Kasumi-1 (cell line): Measurements from ENCODE around the gene NLRP9.

Experiments
- DNase-seq, 2 experiments: peaks; one replicate each; lab custom pipeline; 2025; lab: John Stamatoyannopoulos, UW

NLRP9 gene

DNA sequence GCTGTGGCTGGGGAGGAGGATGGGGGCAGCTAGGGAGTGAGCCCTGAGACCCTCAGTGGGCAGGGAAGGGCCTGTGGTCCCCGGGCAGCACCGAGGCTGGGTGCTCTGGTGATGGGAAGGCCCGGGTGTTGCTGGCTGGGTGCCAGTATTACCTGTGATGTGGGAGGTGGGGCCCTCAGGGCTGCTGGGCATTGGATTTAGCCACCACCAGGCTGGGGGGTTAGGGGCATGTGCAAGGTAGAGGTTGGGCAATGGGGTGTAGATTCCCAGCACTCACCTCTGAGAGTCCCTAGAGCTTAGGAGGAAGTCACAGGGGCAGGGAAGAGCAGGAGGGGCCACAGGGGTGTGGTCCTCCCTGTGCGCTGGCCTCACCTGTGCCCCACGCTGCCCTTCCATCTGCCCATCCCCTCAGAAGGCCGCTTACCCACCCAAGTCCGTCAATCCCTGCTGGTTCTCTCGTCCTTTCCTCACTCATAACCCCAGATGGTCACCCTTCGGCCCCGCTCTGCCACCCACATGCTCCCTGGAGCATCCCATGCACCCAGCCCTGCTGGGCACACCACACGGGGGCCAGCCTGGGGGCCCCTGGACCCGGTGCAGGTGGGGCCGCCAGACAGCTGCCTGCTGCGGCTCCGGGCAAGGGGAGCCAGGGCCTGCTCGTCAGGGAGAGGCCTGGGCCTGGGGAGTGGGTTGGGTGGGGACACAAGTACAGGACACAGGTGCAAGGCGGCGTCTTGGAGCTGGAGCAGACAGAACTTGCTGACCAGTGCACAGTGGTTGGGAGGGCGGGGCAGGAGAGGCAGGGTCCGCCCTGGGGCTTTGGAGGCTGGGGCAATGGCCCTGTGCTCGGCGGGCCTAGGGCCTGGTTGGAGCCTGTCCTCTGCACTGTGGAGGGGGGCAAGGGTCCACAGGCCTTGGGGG lies 50.7 kb downstream of the NLRP9 start:
- DNase-seq, result no peak

DNA sequence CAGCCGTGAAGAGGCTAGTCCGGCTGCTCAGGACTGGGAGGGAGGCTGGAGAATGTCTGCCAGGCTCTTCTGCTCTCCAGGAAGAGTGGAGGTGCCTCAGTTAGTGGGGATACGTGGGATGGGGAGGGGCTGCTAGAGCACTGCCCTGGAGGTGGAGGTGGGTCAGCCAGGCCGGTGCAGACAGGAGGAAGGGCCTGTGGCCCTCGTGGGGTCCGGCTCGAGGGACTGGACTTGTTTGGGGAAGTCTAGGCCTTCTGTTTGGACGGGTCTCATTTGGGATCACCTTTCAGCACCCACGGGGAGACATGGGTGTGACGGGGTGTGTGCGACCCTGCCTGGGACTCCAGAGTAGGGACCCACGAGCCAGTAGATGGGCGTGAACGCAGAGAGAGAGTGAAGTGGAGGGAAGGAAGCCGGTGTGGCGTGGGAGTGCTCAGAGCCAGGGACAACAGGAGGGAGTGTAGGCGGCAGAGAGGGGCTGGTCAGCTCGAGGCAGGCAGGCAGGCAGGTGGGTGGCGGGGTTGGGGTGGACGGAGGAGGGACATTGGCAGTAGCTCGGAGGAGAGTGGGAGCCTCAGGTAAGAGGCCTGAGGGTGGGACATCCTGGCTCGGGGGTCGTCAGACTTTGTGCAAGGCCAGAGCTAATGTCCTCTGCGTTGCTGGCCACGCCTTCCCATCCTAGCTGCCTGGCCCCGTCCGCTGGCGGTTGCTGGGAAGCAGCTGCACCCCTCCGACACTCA lies 51.7 kb downstream of the NLRP9 start:
- DNase-seq, result no peak

DNA sequence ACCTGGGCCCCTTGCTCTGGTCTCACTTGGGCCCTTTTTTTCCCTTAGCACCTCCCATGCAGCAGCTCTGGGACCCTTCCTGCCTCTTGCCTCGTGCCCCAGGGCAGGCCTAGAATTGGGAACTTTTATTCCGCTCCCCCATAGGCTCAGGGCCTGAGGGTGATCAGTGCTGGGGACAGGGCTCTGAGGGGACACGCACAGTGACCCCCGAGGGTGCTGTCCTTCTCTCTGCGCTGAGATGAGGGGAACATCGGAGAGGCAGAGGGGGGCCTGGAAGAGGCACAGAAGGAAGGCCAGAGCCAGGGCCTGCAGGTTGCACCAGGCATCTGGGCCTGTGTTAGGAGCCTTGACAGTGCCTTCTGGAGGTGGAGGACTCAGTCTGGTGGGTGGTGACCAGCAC lies 52.4 kb downstream of the NLRP9 start:
- no peak for DNase-seq

DNA sequence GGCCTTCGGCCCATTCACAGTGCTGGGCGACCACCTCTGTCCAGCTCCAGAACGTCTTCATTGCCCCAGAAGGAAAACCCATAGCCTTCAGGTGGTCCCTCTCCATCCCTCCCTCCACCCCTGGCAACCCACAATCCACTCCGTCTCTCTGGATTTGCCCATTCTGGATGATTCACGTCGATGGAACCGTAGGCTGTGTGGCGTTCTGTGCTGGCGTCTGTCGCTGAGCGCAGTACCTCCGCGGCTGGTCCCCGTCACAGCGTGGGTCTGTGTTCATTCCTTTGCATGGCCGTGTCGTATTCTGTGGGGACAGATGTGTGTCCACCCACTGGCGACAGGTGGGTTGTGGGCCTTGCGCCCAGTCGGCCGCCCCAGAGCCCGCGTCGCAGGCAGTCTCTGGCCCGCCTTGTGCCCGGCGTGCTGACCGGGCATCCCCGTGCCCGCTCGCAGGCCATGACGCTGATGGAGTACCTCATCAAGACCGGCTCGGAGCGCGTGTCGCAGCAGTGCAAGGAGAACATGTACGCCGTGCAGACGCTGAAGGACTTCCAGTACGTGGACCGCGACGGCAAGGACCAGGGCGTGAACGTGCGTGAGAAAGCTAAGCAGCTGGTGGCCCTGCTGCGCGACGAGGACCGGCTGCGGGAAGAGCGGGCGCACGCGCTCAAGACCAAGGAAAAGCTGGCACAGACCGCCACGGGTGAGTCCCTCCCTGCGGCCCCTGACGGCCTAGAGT lies 53.1 kb downstream of the NLRP9 start:
- DNase-seq, result no peak

DNA sequence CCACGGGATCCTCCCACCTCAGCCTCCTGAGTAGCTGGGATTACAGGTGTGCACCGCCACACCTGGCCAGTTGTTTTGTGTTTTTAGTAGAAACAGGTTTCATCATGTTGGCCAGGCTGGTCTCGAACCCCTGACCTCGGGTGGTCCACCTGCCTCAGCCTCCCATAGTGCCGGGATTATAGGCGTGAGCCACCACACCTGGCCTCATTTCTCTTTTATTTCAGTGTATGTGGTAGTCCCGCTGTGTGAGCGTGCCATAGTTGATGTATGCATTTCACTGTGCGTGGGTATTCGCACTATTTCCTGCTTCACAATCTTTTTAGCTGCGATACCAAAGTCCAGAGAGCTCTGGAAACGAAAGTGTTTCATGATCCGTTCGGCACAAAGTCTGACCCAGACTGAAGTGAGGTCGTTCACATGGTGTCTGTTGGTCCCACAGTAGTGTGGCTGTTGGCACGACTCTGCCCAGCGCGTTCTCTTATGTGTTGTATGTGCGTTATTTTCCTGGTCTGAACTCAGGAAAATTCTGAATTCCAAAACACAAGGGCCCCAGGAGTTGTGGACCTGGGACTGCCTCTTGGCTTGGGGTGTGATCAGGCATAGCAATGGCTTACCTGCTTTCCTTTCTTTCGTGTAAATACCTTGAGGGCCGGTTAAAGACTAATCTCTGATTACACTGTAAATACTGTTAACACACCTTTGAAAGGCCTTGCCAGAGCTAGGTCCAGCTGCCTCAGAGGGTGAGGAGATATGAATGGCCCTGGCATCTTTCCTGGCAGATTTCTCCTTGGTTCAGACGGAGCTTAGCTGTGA lies 54.5 kb downstream of the NLRP9 start:
- no peak for DNase-seq

DNA sequence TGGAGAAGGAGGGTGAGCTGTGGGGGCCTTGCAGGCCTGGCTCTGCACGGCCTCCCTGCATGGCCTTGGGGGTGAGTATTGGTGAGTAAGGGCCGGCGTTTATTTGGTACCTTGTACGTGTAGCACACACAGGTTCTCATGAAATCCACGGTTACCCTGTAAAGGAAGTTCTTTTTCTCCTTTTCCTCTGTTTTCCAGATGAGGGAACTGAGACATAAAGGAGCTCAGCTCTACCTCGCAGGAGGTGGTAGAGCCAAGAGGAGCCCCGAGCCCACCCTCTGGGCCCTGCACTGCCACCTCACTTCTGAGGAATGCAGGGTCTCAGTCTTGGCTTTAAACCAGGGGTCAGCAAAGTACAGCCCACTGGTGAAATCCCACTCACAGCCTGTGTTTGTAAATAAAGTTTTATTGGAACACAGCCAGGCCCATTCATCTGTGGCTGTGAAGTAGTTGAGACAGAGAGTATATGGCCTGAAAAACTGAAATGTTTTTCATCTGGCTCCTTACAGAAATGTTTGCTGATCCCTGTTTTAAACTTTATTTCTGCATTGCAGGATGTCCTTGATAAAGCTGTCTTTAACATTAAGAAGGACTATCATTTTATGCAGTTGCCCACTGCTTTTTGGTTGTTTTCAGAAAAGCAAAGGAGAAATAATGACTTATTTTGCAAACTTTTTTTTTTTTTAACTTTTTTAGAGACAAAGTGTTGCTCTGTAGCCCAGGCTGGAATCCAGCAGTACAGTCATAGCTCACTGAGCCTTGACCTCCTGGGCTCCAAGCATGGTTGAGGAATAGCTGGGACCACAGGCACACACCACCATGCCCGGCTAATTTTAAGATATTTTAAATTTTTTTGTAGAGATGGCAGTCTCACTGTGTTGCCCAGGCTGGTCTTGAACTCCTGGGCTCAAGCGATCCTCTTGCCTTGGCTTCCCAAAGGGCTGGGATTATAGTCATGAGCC lies 56.8 kb downstream of the NLRP9 start:
- DNase-seq, result no peak

DNA sequence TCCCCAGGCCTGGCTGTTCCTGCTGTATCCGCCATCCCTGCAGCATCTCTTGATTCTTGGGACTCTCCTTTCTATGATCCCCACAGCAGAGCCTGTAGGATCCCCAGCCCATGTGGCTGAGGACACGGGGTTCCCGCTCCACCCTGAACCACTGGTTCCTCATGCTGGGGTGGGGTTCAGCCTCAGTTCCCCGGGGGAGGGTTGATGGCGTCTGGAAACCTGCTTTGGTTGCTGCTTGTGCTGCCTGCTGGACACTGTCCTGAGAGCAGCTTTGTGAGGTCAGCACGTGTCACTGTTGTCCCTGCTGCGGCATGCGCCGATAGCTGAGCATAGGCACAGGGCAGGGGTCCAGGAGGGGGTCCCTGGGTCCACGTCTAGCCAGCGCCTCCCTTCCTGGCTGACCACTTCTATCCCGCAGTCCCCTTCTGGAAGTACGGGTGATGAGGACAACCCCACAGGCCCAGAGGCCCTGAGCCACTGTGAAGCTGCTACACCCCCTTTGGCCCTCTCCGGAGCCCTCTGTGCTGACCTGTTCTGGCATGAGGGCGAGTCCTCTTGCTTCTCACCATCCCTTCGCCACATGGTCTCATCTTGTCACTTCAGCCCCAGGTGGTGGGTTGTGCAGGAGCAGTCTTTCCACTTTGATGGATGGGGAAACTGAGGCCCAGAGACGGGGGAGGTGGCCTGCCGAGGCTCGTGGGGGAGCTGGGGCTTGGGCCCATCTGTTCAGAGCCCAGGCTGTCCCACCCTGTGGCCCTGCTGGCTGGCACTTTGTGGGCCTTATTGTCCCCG lies 57.7 kb downstream of the NLRP9 start:
- DNase-seq, result no peak

DNA sequence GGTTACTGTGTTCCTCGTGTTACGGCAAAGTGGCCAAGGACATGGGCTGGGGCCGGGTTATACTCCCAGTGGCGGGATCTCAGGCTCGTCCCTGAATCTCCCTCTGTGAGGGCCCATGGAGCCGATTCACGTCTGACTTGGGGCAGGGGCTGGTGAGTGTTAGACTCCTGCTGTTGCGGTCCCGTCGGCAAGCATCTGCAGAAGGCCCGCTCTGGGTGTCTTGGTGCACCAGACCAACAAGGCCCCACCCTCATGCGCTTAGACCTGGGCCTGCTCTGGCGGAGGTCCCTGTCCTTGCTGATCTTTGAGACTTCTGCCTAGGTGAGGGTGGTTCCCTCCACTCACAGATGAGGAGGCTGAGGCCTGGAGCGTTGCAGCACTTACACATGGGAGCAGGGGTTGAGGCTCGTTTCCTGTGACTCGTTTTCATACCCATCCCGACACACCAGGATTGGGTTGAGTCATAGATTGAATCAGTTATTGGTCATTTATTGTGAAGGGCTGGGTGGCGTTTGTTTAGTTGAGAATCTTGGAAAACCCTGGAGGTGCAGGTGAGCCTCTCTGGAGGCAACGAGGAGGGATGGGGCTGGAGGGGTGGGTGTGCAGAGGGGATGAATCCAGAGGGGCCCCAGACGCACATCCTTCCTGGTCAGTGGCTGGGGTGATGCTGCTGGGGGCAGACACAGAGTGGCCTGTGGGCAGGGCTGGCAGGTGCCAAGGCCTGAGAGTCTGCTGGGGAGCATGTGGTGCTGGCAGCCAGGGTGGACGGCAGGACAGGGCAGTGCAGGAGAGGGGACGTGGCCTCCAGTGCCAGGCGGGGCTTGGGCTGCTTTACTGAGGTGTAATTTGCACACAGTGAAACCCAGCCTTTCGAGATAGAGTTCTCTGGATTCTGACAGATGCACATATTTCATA lies 58.6 kb downstream of the NLRP9 start:
- DNase-seq, result no peak

DNA sequence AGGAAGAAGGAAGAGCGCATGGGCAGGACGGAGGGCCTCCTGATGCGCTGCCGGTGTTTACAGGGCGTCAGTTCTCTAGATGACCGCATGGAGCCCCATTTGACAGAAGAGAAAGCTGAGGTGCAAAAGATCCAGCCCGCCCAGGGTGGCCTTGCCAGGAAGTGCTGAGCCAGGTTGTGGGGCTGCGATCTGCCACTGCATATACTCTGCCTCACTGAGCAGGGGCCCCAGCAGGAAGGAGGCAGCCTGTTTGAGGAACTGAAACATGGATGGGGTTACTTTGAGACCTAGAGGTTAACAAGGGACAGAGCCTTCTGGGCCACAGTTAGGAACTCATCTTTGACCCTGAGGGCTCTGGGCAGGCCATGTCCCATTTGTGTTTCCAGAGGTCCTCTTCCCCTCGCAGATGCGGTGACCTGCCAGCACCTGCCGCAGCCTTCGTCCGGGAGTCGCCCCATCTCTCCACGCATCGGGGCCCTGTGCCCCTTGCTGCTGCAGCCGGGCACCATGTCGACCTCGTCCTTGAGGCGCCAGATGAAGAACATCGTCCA lies 60.0 kb downstream of the NLRP9 start:
- DNase-seq, result peak; percentile 50 to 63

DNA sequence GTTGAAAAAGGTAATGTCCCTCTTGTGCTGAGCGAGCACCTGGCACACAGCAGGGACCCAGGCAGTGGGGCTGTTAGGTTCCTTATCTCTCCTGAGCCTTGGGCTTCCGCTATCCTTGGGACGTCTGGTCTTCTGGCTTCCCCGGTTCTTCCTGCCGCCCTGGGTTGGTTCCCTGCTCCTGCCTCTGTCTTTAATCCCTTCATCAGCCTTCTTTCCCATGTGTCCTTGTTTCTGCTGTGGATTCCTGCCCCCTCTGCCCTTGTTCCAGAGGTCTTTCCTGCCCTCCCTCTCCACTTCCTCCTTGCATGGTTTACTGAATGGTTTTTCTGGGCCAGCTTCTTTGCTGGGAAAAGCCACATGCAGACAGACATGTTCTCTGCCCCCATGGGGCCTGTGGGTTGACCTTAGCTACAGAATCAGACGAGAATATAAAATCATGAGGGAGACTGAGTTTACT lies 60.6 kb downstream of the NLRP9 start:
- DNase-seq, result no peak

DNA sequence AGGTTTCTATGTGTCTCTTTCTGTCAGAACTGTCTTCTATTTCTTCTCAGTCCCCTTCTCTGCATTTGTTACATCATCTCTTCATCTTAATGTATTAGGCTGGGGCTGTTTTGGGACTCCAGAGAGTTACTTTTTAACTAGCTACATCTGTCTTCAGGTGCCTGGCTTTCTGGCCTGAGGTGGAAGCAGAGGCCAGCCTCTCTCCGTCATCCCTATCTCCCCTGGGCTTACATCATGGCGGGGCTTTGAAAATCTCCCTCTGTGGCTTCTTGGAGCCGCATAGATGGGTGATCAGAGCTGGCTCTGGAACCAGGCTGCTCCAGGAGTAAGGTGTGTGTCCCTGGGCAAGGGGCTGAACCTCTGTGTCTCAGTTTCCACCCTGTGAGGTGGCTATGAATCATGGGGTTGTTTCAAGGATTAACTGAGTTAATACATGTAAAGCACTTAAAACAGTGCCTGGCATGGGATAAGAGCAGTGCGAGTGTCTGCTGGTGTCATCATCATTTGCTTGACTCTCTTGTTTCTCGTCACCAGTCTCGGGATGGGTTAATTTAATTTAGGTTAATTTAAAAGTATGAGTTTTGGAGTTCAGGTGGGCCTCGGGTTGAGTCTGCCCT lies 61.2 kb downstream of the NLRP9 start:
- no peak for DNase-seq

DNA sequence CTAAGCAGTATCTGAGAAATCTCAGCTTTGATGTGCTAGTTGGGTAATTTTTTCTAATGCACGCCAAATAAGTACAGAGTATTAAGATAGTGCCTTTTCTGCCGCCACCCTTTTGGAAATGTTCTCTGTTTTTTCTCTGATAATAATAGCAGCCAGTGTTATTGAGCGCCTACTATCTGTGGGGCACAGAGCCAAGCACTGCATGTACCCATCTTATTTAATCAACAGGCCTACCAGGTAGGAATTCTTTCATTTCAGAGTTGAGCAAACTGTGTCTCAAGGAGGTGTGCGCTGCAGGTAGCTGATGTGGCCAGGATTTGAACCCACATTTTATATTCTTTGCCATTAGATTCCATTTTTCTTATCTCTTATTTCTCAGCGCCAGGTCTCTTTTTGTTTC lies 61.8 kb downstream of the NLRP9 start:
- no peak for DNase-seq

DNA sequence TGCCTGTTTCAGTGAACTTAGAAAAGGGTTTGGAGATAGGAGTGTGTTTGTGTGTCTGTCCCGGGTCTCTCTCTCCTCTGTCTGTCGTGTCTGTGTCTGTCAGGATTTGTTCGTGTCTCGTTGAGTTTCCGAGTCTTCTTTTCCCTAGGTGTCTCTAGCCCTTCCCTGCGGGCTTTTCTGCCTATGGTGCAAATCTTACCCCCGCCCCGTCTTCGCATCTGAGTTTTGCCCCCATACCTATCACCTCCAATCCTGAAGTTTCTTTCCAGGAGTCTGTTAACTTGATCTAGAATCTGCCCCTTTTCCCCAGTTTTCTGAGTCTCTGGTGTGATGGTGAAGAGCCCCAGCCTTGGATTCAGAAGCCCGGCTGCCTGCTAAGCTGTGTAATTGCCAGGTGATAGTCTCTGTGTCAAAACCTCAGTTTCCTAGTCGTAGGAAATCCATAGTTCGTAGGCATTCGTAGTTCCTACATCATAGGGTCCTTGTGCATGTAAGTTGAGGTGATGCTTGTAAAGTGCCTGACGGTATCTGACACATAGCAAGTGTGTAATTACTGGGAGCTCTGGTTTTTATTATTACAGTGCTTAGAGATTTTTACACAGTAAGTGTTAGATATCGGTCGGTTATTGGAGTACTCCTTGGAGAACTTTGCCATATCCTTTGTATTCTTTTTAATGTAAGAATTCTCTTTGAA lies 62.4 kb downstream of the NLRP9 start:
- DNase-seq, result no peak

DNA sequence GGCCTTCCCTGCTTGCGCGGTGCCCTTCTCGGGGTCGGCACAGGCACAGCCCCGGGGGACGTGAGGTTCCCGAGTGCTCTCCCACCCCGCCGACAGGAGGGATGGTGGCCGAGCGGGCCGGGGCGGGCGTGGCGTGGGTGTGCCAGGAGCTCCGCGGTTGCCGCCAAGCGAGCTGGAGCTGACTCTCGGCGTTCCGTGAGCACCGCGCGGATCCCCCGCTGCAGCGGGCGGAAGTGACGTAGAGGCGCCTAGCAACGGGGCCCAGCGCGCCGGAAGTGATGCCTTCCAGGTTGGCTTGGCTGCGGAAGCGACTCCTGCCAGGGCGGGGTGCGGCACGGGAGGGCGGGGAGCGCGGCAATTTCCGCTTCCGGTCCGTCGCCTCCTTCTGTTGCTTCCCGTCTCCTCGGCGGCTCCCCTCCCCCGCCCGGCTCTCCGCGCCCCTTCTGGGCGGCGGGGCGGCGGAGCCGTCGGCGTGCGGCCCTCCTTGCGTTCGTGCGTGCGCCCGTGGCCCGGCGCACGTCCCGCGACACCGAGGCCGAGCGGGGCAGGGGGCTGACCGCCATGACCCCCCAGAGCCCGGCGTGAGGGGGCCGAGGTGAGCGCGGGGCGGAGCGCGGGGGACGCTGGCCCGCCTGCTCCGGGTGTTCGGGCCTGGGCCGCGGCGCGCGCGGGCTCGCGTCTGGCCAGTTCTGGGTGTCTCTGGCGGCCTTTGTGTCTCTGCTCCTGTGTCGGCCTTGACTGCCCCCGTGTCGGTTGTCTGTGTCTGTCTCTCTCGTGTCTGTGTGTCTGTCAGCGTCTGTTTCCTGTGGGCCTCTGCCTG lies 63.2 kb downstream of the NLRP9 start, which contains the start of gene EPN1:
EPN1 (plus strand) TSS at position 386 of the 820 bp plus-strand sequence. CDS start 3,402 bp downstream, outside the sequence.
- peak; percentile 91 to 93 for DNase-seq

DNA sequence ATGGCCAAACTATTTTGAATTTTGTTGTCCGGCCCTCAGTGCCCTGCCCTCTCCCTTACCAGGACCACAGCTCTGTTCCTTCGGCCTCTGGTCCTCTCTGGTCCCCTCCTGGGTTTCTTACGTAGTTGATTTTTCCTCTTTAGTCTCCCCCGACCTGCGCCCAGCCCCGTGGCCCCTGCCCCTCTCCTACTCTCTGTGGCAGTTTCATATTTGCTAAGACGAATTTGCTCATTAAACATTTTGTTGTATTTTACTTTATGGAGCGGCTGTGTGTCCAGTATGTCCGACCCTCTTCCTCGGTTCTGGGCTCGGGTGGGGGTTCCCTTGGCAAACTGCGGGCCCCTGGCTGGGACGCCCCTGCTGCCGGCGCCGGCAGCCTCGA lies 63.8 kb downstream of the NLRP9 start:
- no peak for DNase-seq

DNA sequence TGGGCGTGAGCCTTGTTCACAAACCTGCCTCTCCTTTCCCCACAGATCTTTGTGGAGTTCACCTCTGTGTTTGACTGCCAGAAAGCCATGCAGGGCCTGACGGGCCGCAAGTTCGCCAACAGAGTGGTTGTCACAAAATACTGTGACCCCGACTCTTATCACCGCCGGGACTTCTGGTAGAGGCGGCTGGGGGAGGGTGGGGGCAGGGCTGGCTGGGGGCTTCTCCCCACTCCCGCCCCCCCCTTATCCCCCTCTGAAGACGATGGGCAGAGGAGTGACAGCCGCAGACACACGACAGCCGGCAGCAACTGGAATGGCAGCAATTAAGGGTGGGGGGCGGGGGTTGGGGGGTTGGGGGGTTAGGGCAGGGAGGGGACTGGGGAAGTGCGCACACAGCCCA lies 64.3 kb downstream of the NLRP9 start:
- DNase-seq, result no peak
